Body of pancreas (tissue), 4 donors: ENCODE data around the gene DGKE.

Source experiments
- POLR2A ChIP-seq, 3 donors: fragments of 450-650 bp; IDR thresholded peaks; one replicate each; pipeline ENCODE4 v1.6.1; 2016; ENCODE audit warnings: antibody characterized with exemption in 3 of 3, mild to moderate bottlenecking in 2 of 3
- TF ChIP-seq, protein P1 (sequence below), 7 experiments: fragments of 450-650 bp in 4 of 7; fragments of 200-600 bp in 3 of 7; sonication (generic) in 3 of 7; IDR thresholded peaks; one replicate each; pipeline ENCODE4 v1.5.1; 2016 to 2019; ENCODE audit warnings: antibody characterized with exemption in 7 of 7

DNA sequence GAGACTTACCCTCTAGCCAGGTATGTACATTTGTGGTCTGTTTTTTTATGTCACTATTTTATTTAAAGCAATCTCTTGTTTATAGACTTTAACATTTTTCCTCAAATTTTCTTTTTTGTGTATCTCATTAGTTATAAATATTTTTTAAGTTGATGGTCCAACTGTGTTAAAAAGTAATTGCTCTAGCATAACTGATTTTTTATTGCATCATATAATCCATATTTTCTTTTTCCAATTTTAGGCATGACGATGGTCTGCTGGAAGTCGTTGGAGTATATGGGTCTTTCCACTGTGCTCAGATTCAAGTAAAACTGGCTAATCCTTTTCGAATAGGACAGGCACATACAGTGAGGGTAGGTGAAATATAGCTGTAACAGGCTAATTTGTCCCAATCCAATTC lies 27.9 kb downstream of the DGKE start:
- TF ChIP-seq POLR2A (IDR thresholded peaks at IDR 0.05), result no peak
- TF ChIP-seq, protein P1, sequence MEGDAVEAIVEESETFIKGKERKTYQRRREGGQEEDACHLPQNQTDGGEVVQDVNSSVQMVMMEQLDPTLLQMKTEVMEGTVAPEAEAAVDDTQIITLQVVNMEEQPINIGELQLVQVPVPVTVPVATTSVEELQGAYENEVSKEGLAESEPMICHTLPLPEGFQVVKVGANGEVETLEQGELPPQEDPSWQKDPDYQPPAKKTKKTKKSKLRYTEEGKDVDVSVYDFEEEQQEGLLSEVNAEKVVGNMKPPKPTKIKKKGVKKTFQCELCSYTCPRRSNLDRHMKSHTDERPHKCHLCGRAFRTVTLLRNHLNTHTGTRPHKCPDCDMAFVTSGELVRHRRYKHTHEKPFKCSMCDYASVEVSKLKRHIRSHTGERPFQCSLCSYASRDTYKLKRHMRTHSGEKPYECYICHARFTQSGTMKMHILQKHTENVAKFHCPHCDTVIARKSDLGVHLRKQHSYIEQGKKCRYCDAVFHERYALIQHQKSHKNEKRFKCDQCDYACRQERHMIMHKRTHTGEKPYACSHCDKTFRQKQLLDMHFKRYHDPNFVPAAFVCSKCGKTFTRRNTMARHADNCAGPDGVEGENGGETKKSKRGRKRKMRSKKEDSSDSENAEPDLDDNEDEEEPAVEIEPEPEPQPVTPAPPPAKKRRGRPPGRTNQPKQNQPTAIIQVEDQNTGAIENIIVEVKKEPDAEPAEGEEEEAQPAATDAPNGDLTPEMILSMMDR (IDR thresholded peaks at IDR 0.05), result no peak
